ENCODE measurements around the gene DNAH3. TPM values are rescaled to one million over a fixed set of nuclear protein-coding genes. Genes with fewer than 3 reads are reported as not detected.

The DNAH3 gene
- total RNA-seq, 1 donor from 2014 or later, result 0.19 TPM

DNA sequence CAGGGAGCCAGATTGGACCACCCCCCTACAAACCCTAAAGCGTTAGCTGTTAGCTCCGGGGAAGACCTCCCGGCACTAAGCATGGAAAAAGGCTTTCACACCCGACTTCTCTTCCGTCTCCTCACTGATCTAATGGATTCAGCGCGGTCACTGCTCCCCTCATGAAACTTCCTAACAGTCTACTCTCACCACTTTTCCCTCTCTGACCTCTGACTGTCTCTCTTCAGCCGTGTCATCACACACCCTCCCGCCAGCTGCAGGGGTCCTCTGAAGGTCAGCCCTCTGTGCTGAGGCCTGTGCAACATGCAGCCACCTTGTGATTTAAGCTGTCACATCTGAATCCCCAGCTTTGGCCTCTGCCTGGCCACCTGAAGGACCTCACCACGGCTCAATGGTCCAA is 234.4 kb downstream of the DNAH3 start:
- no peak for DNase-seq (ENCODE audit: low spot score, unreplicated experiment)
- Mint-ChIP-seq H3K4me1 (ENCODE audit: low read depth) (peaks cover 4% of the 10 kb centered on the region), H3K9me3 (ENCODE audit: low read depth) (no peaks in the 10 kb centered on the region), H3K27me3 (no peaks in the 10 kb centered on the region), H3K4me3 (ENCODE audit: low read depth) (no peak overlapping the region), H3K36me3 (ENCODE audit: insufficient read depth) (peaks cover 10% of the 10 kb centered on the region), H3K27ac (no peak overlapping the region)
- TF ChIP-seq, protein P1, sequence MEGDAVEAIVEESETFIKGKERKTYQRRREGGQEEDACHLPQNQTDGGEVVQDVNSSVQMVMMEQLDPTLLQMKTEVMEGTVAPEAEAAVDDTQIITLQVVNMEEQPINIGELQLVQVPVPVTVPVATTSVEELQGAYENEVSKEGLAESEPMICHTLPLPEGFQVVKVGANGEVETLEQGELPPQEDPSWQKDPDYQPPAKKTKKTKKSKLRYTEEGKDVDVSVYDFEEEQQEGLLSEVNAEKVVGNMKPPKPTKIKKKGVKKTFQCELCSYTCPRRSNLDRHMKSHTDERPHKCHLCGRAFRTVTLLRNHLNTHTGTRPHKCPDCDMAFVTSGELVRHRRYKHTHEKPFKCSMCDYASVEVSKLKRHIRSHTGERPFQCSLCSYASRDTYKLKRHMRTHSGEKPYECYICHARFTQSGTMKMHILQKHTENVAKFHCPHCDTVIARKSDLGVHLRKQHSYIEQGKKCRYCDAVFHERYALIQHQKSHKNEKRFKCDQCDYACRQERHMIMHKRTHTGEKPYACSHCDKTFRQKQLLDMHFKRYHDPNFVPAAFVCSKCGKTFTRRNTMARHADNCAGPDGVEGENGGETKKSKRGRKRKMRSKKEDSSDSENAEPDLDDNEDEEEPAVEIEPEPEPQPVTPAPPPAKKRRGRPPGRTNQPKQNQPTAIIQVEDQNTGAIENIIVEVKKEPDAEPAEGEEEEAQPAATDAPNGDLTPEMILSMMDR (IDR thresholded peaks at IDR 0.05; ENCODE audit: unreplicated experiment), result no peak

DNA sequence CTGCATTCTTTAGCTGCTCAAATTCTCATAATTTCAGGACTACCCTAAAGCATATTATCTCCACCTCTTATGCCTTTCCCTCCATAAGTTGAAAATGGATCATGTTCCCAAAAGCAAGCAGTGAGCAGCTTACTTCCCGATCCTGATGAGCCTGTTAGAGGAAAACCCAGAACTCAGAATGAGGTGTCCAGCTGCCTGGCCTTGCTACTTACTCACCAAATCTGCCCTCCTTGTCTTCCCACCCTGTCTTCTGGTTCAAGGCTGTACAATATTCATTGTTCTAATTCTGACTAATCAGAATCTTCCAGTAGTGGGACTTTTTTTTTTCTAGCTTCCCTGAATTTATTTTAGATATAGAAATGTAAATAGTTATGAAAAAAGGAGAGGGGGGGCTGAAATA is 239.3 kb downstream of the DNAH3 start:
- no peak for DNase-seq (ENCODE audit: low spot score, unreplicated experiment)
- Mint-ChIP-seq H3K27me3 (no peaks in the 10 kb centered on the region), H3K4me3 (ENCODE audit: low read depth) (no peak overlapping the region), H3K9me3 (ENCODE audit: low read depth) (no peaks in the 10 kb centered on the region), H3K27ac (no peak overlapping the region), H3K4me1 (ENCODE audit: low read depth) (peaks cover 7% of the 10 kb centered on the region), H3K36me3 (ENCODE audit: insufficient read depth) (peaks cover 8% of the 10 kb centered on the region)
- TF ChIP-seq, protein P1 (IDR thresholded peaks at IDR 0.05; ENCODE audit: unreplicated experiment), result no peak

DNA sequence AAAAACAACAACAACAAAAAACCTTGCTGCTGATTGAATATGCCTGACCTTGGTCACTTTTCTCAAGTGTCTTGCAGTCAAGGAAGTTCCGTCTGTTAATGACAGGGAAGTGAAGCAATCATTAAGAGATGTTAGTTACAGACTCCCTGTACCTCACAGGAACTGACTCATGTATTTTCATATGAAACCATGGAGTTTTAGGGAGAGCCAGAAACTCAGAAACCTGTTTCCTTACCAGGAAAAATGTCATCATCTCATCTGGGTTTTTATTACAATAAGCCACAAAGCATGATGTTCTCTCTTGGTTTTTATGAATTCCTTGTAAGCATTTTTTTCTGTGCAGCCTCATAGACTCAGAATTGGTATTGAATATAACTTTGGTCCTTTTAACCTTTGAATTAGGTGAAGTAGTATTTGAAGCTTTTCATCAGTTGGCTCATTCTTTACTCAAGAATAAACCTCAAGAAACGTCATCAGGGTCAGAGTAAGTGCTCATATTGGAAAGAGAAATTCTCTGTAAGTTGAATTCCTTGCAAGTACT is 239.8 kb downstream of the DNAH3 start:
- DNase-seq (ENCODE audit: low spot score, unreplicated experiment), result no peak
- Mint-ChIP-seq H3K9me3 (ENCODE audit: low read depth) (no peaks in the 10 kb centered on the region), H3K36me3 (ENCODE audit: insufficient read depth) (peaks cover 5% of the 10 kb centered on the region), H3K4me3 (ENCODE audit: low read depth) (no peak overlapping the region), H3K27me3 (no peaks in the 10 kb centered on the region), H3K4me1 (ENCODE audit: low read depth) (peaks cover 11% of the 10 kb centered on the region), H3K27ac (no peak overlapping the region)
- TF ChIP-seq, protein P1 (IDR thresholded peaks at IDR 0.05; ENCODE audit: unreplicated experiment), result no peak

DNA sequence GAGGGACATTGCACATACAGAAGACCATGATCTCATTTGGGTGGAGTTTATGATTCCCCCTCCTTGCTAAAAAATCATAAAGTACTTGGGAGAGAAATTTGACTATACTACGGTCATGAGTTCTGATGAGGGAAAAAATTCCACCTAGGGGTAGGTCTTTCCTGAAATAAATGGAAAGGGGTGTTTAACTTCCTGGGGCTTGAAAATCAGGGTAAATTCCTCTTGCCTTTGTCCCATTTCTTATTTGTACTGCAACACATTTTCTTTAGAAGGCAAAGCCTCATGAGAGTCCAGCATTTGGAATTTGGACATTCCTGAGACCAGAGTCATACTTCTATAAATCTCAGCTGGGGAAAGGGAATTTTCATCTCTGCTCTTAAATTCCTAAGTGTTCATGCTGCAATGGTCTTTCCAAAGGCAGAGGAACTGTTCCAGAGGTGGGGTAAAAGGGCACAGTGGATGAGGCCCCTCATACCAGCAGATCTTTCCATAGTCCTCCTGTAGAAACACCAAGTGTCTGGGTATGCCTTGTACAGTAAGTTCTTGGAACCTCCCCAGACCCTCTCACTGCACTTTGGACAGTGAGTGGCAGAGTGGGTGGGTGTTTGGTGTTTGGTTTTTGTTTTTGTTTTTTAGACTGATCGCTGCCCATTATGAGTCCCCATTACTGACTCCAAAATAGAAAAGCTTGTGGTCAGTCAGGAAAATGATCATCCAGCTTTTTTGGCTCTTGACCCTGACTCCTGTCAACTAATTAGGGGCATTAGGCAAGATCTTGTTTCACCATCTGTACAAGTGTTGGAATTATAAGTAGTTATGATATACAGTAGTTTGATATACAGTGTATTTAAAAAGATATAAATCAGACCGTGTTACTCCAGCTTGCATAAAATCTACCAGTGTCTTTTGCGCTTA is 244.0 kb downstream of the DNAH3 start:
- Mint-ChIP-seq H3K4me1 (ENCODE audit: low read depth) (peaks cover 39% of the 10 kb centered on the region), H3K4me3 (ENCODE audit: low read depth) (no peak overlapping the region), H3K9me3 (ENCODE audit: low read depth) (no peaks in the 10 kb centered on the region), H3K27me3 (no peaks in the 10 kb centered on the region), H3K36me3 (ENCODE audit: insufficient read depth) (peaks cover 1% of the 10 kb centered on the region), H3K27ac (no peak overlapping the region)
- no peak for DNase-seq (ENCODE audit: low spot score, unreplicated experiment)
- TF ChIP-seq, protein P1 (IDR thresholded peaks at IDR 0.05; ENCODE audit: unreplicated experiment), result no peak

DNA sequence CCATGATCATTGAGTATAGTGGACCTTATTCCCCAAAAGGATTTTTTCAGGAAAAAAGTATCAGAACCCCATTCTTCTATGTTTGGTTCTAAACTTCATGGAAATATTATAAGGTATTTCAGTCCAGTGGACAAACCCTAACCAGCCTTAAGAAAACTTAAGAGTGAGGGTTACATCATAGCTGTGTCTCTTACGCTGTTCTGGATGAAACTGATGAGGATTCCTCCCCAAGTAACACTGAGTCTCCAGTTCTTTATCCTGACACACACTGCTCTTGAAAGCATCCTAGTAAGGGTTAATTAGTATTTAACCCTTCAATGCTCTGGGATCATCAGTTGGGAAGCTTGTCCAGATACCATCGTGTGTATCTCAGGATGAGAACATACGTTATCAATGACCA is 245.1 kb downstream of the DNAH3 start:
- no peak overlapping the region for H3K4me3 Mint-ChIP-seq (ENCODE audit: low read depth)
- H3K4me1 Mint-ChIP-seq (ENCODE audit: low read depth), result peaks cover 45% of the 10 kb centered on the region
- peaks cover 1% of the 10 kb centered on the region for H3K36me3 Mint-ChIP-seq (ENCODE audit: insufficient read depth)
- H3K27ac Mint-ChIP-seq, result no peak overlapping the region
- TF ChIP-seq, protein P1 (IDR thresholded peaks at IDR 0.05; ENCODE audit: unreplicated experiment), result no peak
- DNase-seq (ENCODE audit: low spot score, unreplicated experiment), result no peak
- no peaks in the 10 kb centered on the region for H3K27me3 Mint-ChIP-seq
- H3K9me3 Mint-ChIP-seq (ENCODE audit: low read depth), result no peaks in the 10 kb centered on the region

Measured in progenitor cell of endocrine pancreas (in vitro differentiated cells).